Adrenal gland (tissue), 5 donors: ENCODE measurements around the gene TNNT2.

ENCODE experiments used
- POLR2A ChIP-seq, 2 donors: fragments of 450-650 bp; IDR thresholded peaks; one replicate each; pipeline ENCODE4 v1.6.1; 2017; ENCODE audit warnings: antibody characterized with exemption in 2 of 2, mild to moderate bottlenecking in 2 of 2, moderate library complexity in 1 of 2
- TF ChIP-seq, protein P1 (sequence below), 6 experiments: fragments of 450-650 bp in 4 of 6; fragments of 200-600 bp in 2 of 6; sonication (generic) in 1 of 6; IDR thresholded peaks; 1 replicate in 5 of 6; 2 replicates in 1 of 6; pipeline versions ENCODE4 v1.5.1 to v1.8.0; 2016 to 2021; ENCODE audit warnings: antibody characterized with exemption in 6 of 6, mild to moderate bottlenecking in 2 of 6, moderate library complexity in 1 of 6
- donor health status: DM: no; HTN: no; CAD: no.

- TF ChIP-seq POLR2A (IDR thresholded peaks at IDR 0.05): no peak
- TF ChIP-seq, protein P1, sequence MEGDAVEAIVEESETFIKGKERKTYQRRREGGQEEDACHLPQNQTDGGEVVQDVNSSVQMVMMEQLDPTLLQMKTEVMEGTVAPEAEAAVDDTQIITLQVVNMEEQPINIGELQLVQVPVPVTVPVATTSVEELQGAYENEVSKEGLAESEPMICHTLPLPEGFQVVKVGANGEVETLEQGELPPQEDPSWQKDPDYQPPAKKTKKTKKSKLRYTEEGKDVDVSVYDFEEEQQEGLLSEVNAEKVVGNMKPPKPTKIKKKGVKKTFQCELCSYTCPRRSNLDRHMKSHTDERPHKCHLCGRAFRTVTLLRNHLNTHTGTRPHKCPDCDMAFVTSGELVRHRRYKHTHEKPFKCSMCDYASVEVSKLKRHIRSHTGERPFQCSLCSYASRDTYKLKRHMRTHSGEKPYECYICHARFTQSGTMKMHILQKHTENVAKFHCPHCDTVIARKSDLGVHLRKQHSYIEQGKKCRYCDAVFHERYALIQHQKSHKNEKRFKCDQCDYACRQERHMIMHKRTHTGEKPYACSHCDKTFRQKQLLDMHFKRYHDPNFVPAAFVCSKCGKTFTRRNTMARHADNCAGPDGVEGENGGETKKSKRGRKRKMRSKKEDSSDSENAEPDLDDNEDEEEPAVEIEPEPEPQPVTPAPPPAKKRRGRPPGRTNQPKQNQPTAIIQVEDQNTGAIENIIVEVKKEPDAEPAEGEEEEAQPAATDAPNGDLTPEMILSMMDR (IDR thresholded peaks at IDR 0.05): no peak
These were observed 33.8 kb upstream of the TNNT2 start for GRCh38 chr1:201411292-201411691.
